Measurements from ENCODE around the gene ACER3.

DNA sequence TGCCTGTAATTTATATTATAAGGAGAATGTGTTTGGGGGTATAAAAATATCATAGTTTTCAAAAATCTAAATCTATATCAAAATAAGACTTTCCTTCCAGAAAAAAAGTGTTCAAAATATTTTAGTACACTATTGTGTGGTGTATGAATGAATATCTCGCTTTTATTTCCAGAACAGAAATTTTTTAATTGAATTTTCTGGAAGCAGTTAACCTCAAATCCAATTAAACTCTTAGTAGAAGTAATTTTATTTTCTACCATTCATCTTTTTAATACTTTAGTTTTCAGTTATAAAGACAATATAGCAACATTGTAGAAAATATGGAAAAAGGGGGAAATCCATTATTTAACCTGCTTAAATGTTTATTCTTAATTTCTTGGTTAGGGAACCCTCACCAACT lies 58.7 kb downstream of the ACER3 start:
- TF ChIP-seq CREB1 (CRISPR knock-in tag; IDR thresholded peaks at IDR 0.05) (no peak), E2F1 (CRISPR knock-in tag; IDR thresholded peaks at IDR 0.05) (no peak), GTF2I (CRISPR knock-in tag; conservative IDR thresholded peaks at IDR 0.05) (no peak), ZNF416 (CRISPR knock-in tag; IDR thresholded peaks at IDR 0.05) (no peak), USF2 (CRISPR knock-in tag; IDR thresholded peaks at IDR 0.05) (no peak), CTCF (IDR thresholded peaks at IDR 0.05) (no peak), USF1 (CRISPR knock-in tag; IDR thresholded peaks at IDR 0.05) (no peak), MAX (CRISPR knock-in tag; IDR thresholded peaks at IDR 0.05) (no peak)
- TF ChIP-seq, protein P1, sequence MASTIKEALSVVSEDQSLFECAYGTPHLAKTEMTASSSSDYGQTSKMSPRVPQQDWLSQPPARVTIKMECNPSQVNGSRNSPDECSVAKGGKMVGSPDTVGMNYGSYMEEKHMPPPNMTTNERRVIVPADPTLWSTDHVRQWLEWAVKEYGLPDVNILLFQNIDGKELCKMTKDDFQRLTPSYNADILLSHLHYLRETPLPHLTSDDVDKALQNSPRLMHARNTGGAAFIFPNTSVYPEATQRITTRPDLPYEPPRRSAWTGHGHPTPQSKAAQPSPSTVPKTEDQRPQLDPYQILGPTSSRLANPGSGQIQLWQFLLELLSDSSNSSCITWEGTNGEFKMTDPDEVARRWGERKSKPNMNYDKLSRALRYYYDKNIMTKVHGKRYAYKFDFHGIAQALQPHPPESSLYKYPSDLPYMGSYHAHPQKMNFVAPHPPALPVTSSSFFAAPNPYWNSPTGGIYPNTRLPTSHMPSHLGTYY (CRISPR knock-in tag; IDR thresholded peaks at IDR 0.05), result no peak

Data from WTC11 (cell line).